HCT116 (cell line): ENCODE measurements around the gene ATG101. TPM values are rescaled to one million over a fixed set of nuclear protein-coding genes. Genes with fewer than 3 reads are reported as not detected.

Experiments
- ATAC-seq: fragments of 200-7000 bp; cut with Tn5 transposase; 2 replicates; pipeline ENCODE4 v1.9.1; 2020; ENCODE audit warnings: mild to moderate bottlenecking, moderate library complexity
- BruUV-seq: library from RNA; stranded (reverse); fragments of 400-500 nt; replicated peaks from 2 replicates; lab custom pipeline; 2021; lab: Mats Ljungman, UMichigan
- CTCF ChIA-PET: fragments of 300-600 bp; sonication (Branson Sonifier 250); formaldehyde crosslinking; loops from one replicate; lab custom pipeline; 2021; ENCODE audit warnings: antibody characterized with exemption; lab: Charles Lee
- POLR2A ChIA-PET: fragments of 300-600, 350-600 bp; sonication (Branson Sonifier 250); formaldehyde crosslinking; loops from one replicate; lab custom pipeline; 2021; ENCODE audit warnings: antibody characterized with exemption; lab: Charles Lee
- RAD21 ChIA-PET, 2 experiments: fragments of 300-600 bp; sonication (Branson Sonifier 250); formaldehyde crosslinking; loops; one replicate each; lab custom pipeline; 2023; ENCODE audit warnings: low total read pairs in 2 of 2; ENCODE audit not compliant: uncharacterized antibody in 2 of 2, unreplicated experiment in 2 of 2, low non-redundant PET in 1 of 2; lab: Charles Lee
- DNase-seq: peaks from one replicate; pipeline ENCODE4 v3.0.0-alpha.2; 2010; ENCODE audit warnings: low read depth, low spot score
- H2AFZ ChIP-seq: fragments of 200-600 bp; shearing (Covaris generic), sonication (generic); 2 replicates; pipeline ENCODE4 v1.6.1; 2017; ENCODE audit warnings: low read depth, mixed run types, mixed read lengths, antibody characterized with exemption, low read length; ENCODE audit not compliant: poor library complexity, severe bottlenecking
- H3K27ac ChIP-seq: 2 replicates; pipeline ENCODE4 v1.5.1; 2012; ENCODE audit warnings: low read depth, low read length
- H3K27me3 ChIP-seq: fragments of 200-600 bp; sonication (generic); 2 replicates; pipeline ENCODE4 v1.6.1; 2016; ENCODE audit warnings: mixed run types, low read length, mixed read lengths; ENCODE audit not compliant: insufficient read depth
- H3K36me3 ChIP-seq, 2 experiments: fragments of 200-500 bp in 1 of 2; fragments of 200-600 bp in 1 of 2; sonication (Bioruptor generic) in 1 of 2; sonication (generic) in 1 of 2; 2 replicates each; pipeline versions ENCODE4 v1.5.1 to v1.6.1; 2014 to 2016; ENCODE audit warnings: low read length in 2 of 2, inconsistent platforms in 1 of 2, mixed read lengths in 1 of 2, mixed run types in 1 of 2; ENCODE audit not compliant: insufficient read depth in 2 of 2, control insufficient read depth in 1 of 2
- H3K4me1 ChIP-seq, 2 experiments: fragments of 200-600 bp in 1 of 2; sonication (generic) in 1 of 2; 2 replicates each; pipeline versions ENCODE4 v1.5.1 to v1.6.1; 2012 to 2017; ENCODE audit warnings: low read length in 2 of 2, inconsistent platforms in 1 of 2, mild to moderate bottlenecking in 1 of 2, mixed read lengths in 1 of 2, mixed run types in 1 of 2, moderate library complexity in 1 of 2; ENCODE audit not compliant: insufficient read depth in 2 of 2, control insufficient read depth in 1 of 2
- H3K4me2 ChIP-seq: fragments of 200-600 bp; sonication (generic); 2 replicates; pipeline ENCODE4 v1.6.1; 2017; ENCODE audit warnings: mixed run types, low read length, mixed read lengths
- H3K4me3 ChIP-seq, 2 experiments: fragments of 200-600 bp in 1 of 2; sonication (generic) in 1 of 2; replicated peaks in 1 of 2; 2 replicates each; pipeline ENCODE4 v1.5.1; 2011 to 2016; ENCODE audit warnings: low read length in 2 of 2, control low read depth in 1 of 2, low read depth in 1 of 2, mild to moderate bottlenecking in 1 of 2, mixed read lengths in 1 of 2, mixed run types in 1 of 2
- H3K79me2 ChIP-seq: fragments of 200-600 bp; sonication (generic); 2 replicates; pipeline ENCODE4 v1.6.1; 2017; ENCODE audit warnings: mild to moderate bottlenecking, mixed run types, low read length, moderate library complexity, mixed read lengths; ENCODE audit not compliant: insufficient read depth
- H3K9ac ChIP-seq: fragments of 200-600 bp; sonication (generic); 2 replicates; pipeline ENCODE4 v1.6.1; 2016; ENCODE audit warnings: low read length, mixed read lengths
- H3K9me2 ChIP-seq: fragments of 200-600 bp; sonication (generic), shearing (Covaris generic); 2 replicates; pipeline ENCODE4 v1.6.1; 2017; ENCODE audit warnings: mixed run types, mild to moderate bottlenecking, moderate library complexity; ENCODE audit not compliant: insufficient read depth
- H3K9me3 ChIP-seq, 2 experiments: fragments of 200-500 bp in 1 of 2; fragments of 200-600 bp in 1 of 2; sonication (Bioruptor generic) in 1 of 2; sonication (generic) in 1 of 2; 2 replicates each; pipeline ENCODE4 v1.6.1; 2014 to 2017; ENCODE audit warnings: low read length in 2 of 2, mixed read lengths in 2 of 2, inconsistent platforms in 1 of 2, low read depth in 1 of 2, mild to moderate bottlenecking in 1 of 2, mixed run types in 1 of 2, moderate library complexity in 1 of 2; ENCODE audit not compliant: control insufficient read depth in 1 of 2, insufficient read depth in 1 of 2
- H4K20me1 ChIP-seq: fragments of 200-600 bp; sonication (generic), shearing (Covaris generic); 2 replicates; pipeline ENCODE4 v1.6.1; 2017; ENCODE audit warnings: mixed run types, mild to moderate bottlenecking, moderate library complexity; ENCODE audit not compliant: insufficient read depth
- CEBPB ChIP-seq: IDR thresholded peaks from 2 replicates; pipeline ENCODE4 v1.6.1; 2012; ENCODE audit warnings: low read depth
- EGR1 ChIP-seq: IDR thresholded peaks from 2 replicates; pipeline ENCODE4 v1.6.1; 2012; ENCODE audit warnings: low read depth
- ELF1 ChIP-seq: IDR thresholded peaks from 2 replicates; pipeline ENCODE4 v1.6.1; 2012; ENCODE audit warnings: low read depth, borderline replicate concordance
- EZH2phosphoT487 ChIP-seq: fragments of 200-600 bp; IDR thresholded peaks from 2 replicates; pipeline ENCODE4 v1.6.1; 2018; ENCODE audit warnings: antibody characterized with exemption, borderline replicate concordance
- JUND ChIP-seq: IDR thresholded peaks from 2 replicates; pipeline ENCODE4 v1.6.1; 2012
- POLR2A ChIP-seq: IDR thresholded peaks from 2 replicates; pipeline ENCODE4 v1.7.0; 2011; ENCODE audit warnings: borderline replicate concordance; ENCODE audit not compliant: insufficient read depth, insufficient read length; ENCODE audit errors: extremely low read depth
- SP1 ChIP-seq: IDR thresholded peaks from 2 replicates; pipeline ENCODE4 v1.6.1; 2012; ENCODE audit warnings: low read depth
- SRF ChIP-seq: IDR thresholded peaks from 2 replicates; pipeline ENCODE4 v1.6.1; 2012; ENCODE audit warnings: low read depth
- TCF7L2 ChIP-seq: IDR thresholded peaks from 2 replicates; pipeline ENCODE4 v1.7.0; 2011; ENCODE audit warnings: borderline replicate concordance, inconsistent platforms; ENCODE audit not compliant: insufficient read depth, insufficient read length; ENCODE audit errors: extremely low read depth
- intact Hi-C: fragments of 100-400 bp; cut with micrococcal nuclease; formaldehyde crosslinking; loops from 2 replicates; pipeline ENCODE4 v1.10.0; 2022
- total RNA-seq: library from RNA; stranded (reverse); gene quantifications from one replicate; pipeline ENCODE4 v1.2.1, GENCODE V29; 2021; ENCODE audit not compliant: unreplicated experiment
- TF ChIP-seq, protein P1 (sequence below): IDR thresholded peaks from 2 replicates; pipeline ENCODE4 v1.6.1; 2012
- TF ChIP-seq, protein P2 (sequence below): IDR thresholded peaks from 2 replicates; pipeline ENCODE4 v1.6.1; 2011; ENCODE audit warnings: mild to moderate bottlenecking, low read length, moderate library complexity; ENCODE audit not compliant: insufficient replicate concordance; ENCODE audit errors: extremely low read depth
- TF ChIP-seq, protein P3 (sequence below), 3 experiments: fragments of 200-600 bp in 1 of 3; sonication (generic) in 1 of 3; IDR thresholded peaks in 2 of 3; conservative IDR thresholded peaks in 1 of 3; 2 replicates each; pipeline ENCODE4 v1.5.1; 2012 to 2017; ENCODE audit warnings: low read depth in 2 of 3, low read length in 2 of 3, antibody characterized with exemption in 1 of 3, borderline replicate concordance in 1 of 3, control low read depth in 1 of 3, mild to moderate bottlenecking in 1 of 3, mixed read lengths in 1 of 3, mixed run types in 1 of 3, moderate library complexity in 1 of 3; ENCODE audit not compliant: insufficient read depth in 1 of 3

Gene ATG101
- total RNA-seq, 1 experiment from 2014 or later: 49.2 TPM

DNA sequence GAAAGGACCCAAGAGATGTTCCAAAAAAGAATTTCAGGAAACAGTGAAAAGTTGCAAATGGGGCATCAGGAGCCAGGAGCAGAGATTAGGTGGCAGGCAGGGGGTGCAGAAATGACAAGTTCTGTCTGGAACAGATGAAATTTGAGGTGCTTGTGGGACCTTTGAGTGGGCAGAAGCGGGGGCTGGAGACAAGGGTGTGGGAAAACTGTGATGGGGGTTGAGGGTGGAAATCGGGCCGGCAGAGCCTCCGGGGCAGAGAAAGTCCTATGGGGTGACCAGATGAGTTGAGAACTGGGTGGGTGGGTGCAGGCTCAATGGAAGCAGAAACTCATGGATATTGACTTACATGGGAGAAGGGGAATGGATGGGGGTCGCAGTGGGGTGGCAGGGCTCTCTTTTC lies 20.1 kb upstream of the ATG101 start:
- Histone ChIP-seq H3K9me2 (no peaks in the 10 kb centered on the region), H3K27me3 (no peaks in the 10 kb centered on the region), H3K79me2 (peaks cover 31% of the 10 kb centered on the region; the same call in 1 of the 2 replicates), H3K4me2 (peak overlapping the region; percentile 99), H2AFZ (no peak overlapping the region), H3K27ac (peak overlapping the region; percentile 92; the same call in 1 of the 2 replicates), H3K9me3 (no peaks in the 10 kb centered on the region), H3K9ac (peak overlapping the region; percentile 85), H4K20me1 (no peaks in the 10 kb centered on the region), H3K4me1 (peaks cover 22 to 56% of the 10 kb centered on the region in 2 experiments), H3K36me3 (no peaks in the 10 kb centered on the region), H3K4me3 (no peak overlapping the region)
- ATAC-seq (no peak), DNase-seq (no peak)
- ChIA-PET CTCF (interaction anchor here (2.7 kb wide), 1 partner anchor 24 kb away, joined by 25 read pairs; no protein-coding TSS in a partner anchor), RAD21 (no interaction called here), POLR2A (no interaction called here)
- no TSS peak for BruUV-seq
- intact Hi-C loops: loop anchor here (1.0 kb wide), 1 partner anchor 20 kb away; the partner anchor contains the start of gene ATG101
- TF ChIP-seq, protein P1, sequence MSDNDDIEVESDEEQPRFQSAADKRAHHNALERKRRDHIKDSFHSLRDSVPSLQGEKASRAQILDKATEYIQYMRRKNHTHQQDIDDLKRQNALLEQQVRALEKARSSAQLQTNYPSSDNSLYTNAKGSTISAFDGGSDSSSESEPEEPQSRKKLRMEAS: no peak
- TF ChIP-seq SP1 (no peak), CEBPB (no peak), SRF (no peak), ELF1 (no peak), TCF7L2 (no peak), EGR1 (no peak), POLR2A (no peak), JUND (no peak), EZH2phosphoT487 (no peak)
- TF ChIP-seq, protein P2, sequence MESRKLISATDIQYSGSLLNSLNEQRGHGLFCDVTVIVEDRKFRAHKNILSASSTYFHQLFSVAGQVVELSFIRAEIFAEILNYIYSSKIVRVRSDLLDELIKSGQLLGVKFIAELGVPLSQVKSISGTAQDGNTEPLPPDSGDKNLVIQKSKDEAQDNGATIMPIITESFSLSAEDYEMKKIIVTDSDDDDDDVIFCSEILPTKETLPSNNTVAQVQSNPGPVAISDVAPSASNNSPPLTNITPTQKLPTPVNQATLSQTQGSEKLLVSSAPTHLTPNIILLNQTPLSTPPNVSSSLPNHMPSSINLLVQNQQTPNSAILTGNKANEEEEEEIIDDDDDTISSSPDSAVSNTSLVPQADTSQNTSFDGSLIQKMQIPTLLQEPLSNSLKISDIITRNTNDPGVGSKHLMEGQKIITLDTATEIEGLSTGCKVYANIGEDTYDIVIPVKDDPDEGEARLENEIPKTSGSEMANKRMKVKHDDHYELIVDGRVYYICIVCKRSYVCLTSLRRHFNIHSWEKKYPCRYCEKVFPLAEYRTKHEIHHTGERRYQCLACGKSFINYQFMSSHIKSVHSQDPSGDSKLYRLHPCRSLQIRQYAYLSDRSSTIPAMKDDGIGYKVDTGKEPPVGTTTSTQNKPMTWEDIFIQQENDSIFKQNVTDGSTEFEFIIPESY: no peak
- TF ChIP-seq, protein P3, sequence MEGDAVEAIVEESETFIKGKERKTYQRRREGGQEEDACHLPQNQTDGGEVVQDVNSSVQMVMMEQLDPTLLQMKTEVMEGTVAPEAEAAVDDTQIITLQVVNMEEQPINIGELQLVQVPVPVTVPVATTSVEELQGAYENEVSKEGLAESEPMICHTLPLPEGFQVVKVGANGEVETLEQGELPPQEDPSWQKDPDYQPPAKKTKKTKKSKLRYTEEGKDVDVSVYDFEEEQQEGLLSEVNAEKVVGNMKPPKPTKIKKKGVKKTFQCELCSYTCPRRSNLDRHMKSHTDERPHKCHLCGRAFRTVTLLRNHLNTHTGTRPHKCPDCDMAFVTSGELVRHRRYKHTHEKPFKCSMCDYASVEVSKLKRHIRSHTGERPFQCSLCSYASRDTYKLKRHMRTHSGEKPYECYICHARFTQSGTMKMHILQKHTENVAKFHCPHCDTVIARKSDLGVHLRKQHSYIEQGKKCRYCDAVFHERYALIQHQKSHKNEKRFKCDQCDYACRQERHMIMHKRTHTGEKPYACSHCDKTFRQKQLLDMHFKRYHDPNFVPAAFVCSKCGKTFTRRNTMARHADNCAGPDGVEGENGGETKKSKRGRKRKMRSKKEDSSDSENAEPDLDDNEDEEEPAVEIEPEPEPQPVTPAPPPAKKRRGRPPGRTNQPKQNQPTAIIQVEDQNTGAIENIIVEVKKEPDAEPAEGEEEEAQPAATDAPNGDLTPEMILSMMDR (IDR thresholded peaks at IDR 0.05 in 2 of 3, conservative IDR thresholded peaks at IDR 0.05 in 1 of 3; ENCODE audit: borderline replicate concordance in 1 of 3, insufficient read depth in 1 of 3, low read depth in 2 of 3, low read length in 2 of 3): no peak
